IPS DF 6.9 (cell line): ENCODE results near the gene FAM184B.

ENCODE experiments used
- DNase-seq: peaks from one replicate; pipeline ENCODE4 v3.0.0-alpha.2; 2013; ENCODE audit warnings: low read depth, low spot score
- H3K27ac ChIP-seq: one replicate; pipeline ENCODE4 v1.5.1; 2013; ENCODE audit warnings: low read length, control low read depth
- H3K27me3 ChIP-seq: 2 replicates; pipeline ENCODE4 v1.6.1; 2013; ENCODE audit warnings: mild to moderate bottlenecking, low read length; ENCODE audit not compliant: control insufficient read depth, insufficient read depth
- H3K36me3 ChIP-seq: 2 replicates; pipeline ENCODE4 v1.6.1; 2013; ENCODE audit warnings: low read length; ENCODE audit not compliant: control insufficient read depth, insufficient read depth
- H3K4me1 ChIP-seq: 2 replicates; pipeline ENCODE4 v1.6.1; 2013; ENCODE audit warnings: low read length; ENCODE audit not compliant: control insufficient read depth, insufficient read depth
- H3K4me3 ChIP-seq: 2 replicates; pipeline ENCODE4 v1.5.1; 2013; ENCODE audit warnings: mild to moderate bottlenecking, low read length
- H3K9me3 ChIP-seq: 2 replicates; pipeline ENCODE4 v1.6.1; 2013; ENCODE audit warnings: low read length, inconsistent platforms; ENCODE audit not compliant: control insufficient read depth, insufficient read depth
- whole genome bisulfite sequencing: extraction: QIAGEN DNeasy Blood & Tissue Kit; methylation state at CpG from one replicate; pipeline ENCODE4 v1.1.7; 2013; ENCODE audit warnings: mixed read lengths, missing lambda C conversion rate; ENCODE audit not compliant: insufficient read length, insufficient coverage; 5-methylcytosine and 5-hydroxymethylcytosine counted together

FAM184B gene

GRCh38 chr4:17781300-17782287, at the start of gene FAM184B:
TSS of gene FAM184B (minus strand) at chr4:17781621. CDS start at chr4:17781299, 322 bp downstream.
- no peaks in the 10 kb centered on the region for H3K36me3 ChIP-seq
- DNase-seq, result no peak
- WGBS, result no CpG with 5 or more reads among the region's 82 CpGs
- no peak within 1 kb of the TSS for H3K27ac ChIP-seq
- H3K4me3 ChIP-seq, result peak within 1 kb of the TSS; percentile 27; the same call in 1 of the 2 replicates
- peaks cover 3% of the 10 kb centered on the region; the same call in 1 of the 2 replicates for H3K4me1 ChIP-seq
- no peaks in the 10 kb centered on the region for H3K9me3 ChIP-seq
- H3K27me3 ChIP-seq, result peaks cover 28% of the 10 kb centered on the region; the same call in 1 of the 2 replicates

GRCh38 chr4:17823871-17824669, 42.6 kb upstream of the FAM184B start:
- Histone ChIP-seq H3K36me3 (peaks cover 3% of the 10 kb centered on the region; the same call in 1 of the 2 replicates), H3K4me1 (no peaks in the 10 kb centered on the region), H3K9me3 (no peaks in the 10 kb centered on the region), H3K27ac (no peak overlapping the region), H3K27me3 (no peaks in the 10 kb centered on the region), H3K4me3 (no peak overlapping the region)
- DNase-seq, result no peak
- WGBS, result no CpG with 5 or more reads among the region's 1 CpG

- Histone ChIP-seq H3K4me1 (no peaks in the 10 kb centered on the region), H3K27ac (no peak overlapping the region), H3K27me3 (no peaks in the 10 kb centered on the region), H3K9me3 (no peaks in the 10 kb centered on the region), H3K4me3 (no peak overlapping the region), H3K36me3 (no peaks in the 10 kb centered on the region; the same call in 1 of the 2 replicates)
- no peak for DNase-seq
- no CpG with 5 or more reads among the region's 5 CpGs for WGBS
These were observed 35.6 kb upstream of the FAM184B start for GRCh38 chr4:17817027-17817426.

- no peaks in the 10 kb centered on the region for H3K4me1 ChIP-seq
- no peak overlapping the region for H3K27ac ChIP-seq
These were observed 34.7 kb upstream of the FAM184B start for GRCh38 chr4:17816142-17816541.

GRCh38 chr4:17814140-17814539, 32.7 kb upstream of the FAM184B start:
- H3K4me3 ChIP-seq, result no peak overlapping the region
- H3K9me3 ChIP-seq, result no peaks in the 10 kb centered on the region
- DNase-seq, result no peak
- WGBS, result no CpG with 5 or more reads among the region's 3 CpGs
- H3K27me3 ChIP-seq, result no peaks in the 10 kb centered on the region
- H3K27ac ChIP-seq, result no peak overlapping the region
- H3K36me3 ChIP-seq, result no peaks in the 10 kb centered on the region; the same call in 1 of the 2 replicates
- H3K4me1 ChIP-seq, result no peaks in the 10 kb centered on the region

More at GRCh38 chr4:17816142-17816541, 34.7 kb upstream of the FAM184B start:
- no peaks in the 10 kb centered on the region; the same call in 1 of the 2 replicates for H3K36me3 ChIP-seq
- no peaks in the 10 kb centered on the region for H3K9me3 ChIP-seq
- H3K4me3 ChIP-seq, result no peak overlapping the region
- no CpG with 5 or more reads among the region's 12 CpGs for WGBS
- DNase-seq, result no peak
- H3K27me3 ChIP-seq, result no peaks in the 10 kb centered on the region

GRCh38 chr4:17812801-17813200, 31.4 kb upstream of the FAM184B start:
- no peaks in the 10 kb centered on the region for H3K27me3 ChIP-seq
- H3K36me3 ChIP-seq, result no peaks in the 10 kb centered on the region; the same call in 1 of the 2 replicates
- H3K27ac ChIP-seq, result no peak overlapping the region
- no peaks in the 10 kb centered on the region for H3K9me3 ChIP-seq
- no peak for DNase-seq
- no CpG with 5 or more reads among the region's 3 CpGs for WGBS
- H3K4me1 ChIP-seq, result no peaks in the 10 kb centered on the region
- H3K4me3 ChIP-seq, result no peak overlapping the region

GRCh38 chr4:17812125-17812524, 30.7 kb upstream of the FAM184B start:
- H3K27ac ChIP-seq, result no peak overlapping the region
- no peaks in the 10 kb centered on the region for H3K9me3 ChIP-seq
- WGBS, result 100% methylated on average over 2 of the region's 3 CpGs
- no peaks in the 10 kb centered on the region for H3K27me3 ChIP-seq
- H3K4me3 ChIP-seq, result no peak overlapping the region; the same call in 1 of the 2 replicates
- no peak for DNase-seq
- H3K4me1 ChIP-seq, result no peaks in the 10 kb centered on the region; the same call in 1 of the 2 replicates
- H3K36me3 ChIP-seq, result no peaks in the 10 kb centered on the region; the same call in 1 of the 2 replicates

- peak overlapping the region; percentile 81 for H3K4me3 ChIP-seq
These were observed 29.7 kb upstream of the FAM184B start for GRCh38 chr4:17811078-17811603.

GRCh38 chr4:17810260-17811077, 29.0 kb upstream of the FAM184B start, which contains the start of the genes DCAF16 and NCAPG:
TSS of gene DCAF16 (minus strand) at chr4:17810757. CDS start at chr4:17804141, 6,616 bp downstream.
TSS of gene NCAPG (plus strand) at chr4:17810979. CDS start at chr4:17811078, 99 bp downstream.
- Histone ChIP-seq H3K4me1 (no peaks in the 10 kb centered on the region; the same call in 1 of the 2 replicates), H3K27ac (no peak within 1 kb of the TSS), H3K36me3 (no peaks in the 10 kb centered on the region), H3K27me3 (no peaks in the 10 kb centered on the region), H3K9me3 (no peaks in the 10 kb centered on the region), H3K4me3 (peak within 1 kb of the TSS; percentile 81)
- peak; percentile 99 for DNase-seq
- no CpG with 5 or more reads among the region's 69 CpGs for WGBS

More at GRCh38 chr4:17811078-17811603, 29.7 kb upstream of the FAM184B start:
- no peaks in the 10 kb centered on the region for H3K9me3 ChIP-seq
- H3K27ac ChIP-seq, result no peak overlapping the region
- H3K27me3 ChIP-seq, result no peaks in the 10 kb centered on the region
- no peaks in the 10 kb centered on the region; the same call in 1 of the 2 replicates for H3K4me1 ChIP-seq
- no peaks in the 10 kb centered on the region for H3K36me3 ChIP-seq
- DNase-seq, result no peak
- no CpG with 5 or more reads among the region's 48 CpGs for WGBS
